Calu3 (cell line): ENCODE measurements around the gene DMD. TPM values are rescaled to one million over a fixed set of nuclear protein-coding genes. Genes with fewer than 3 reads are reported as not detected.

Experiments used
- BruUV-seq: library from RNA; stranded (reverse); fragments of 400-500 nt; replicated peaks from 2 replicates; lab custom pipeline; 2021; lab: Mats Ljungman, UMichigan
- CTCF ChIA-PET: fragments of 300-600 bp; sonication (Branson Sonifier 250); formaldehyde crosslinking; loops from one replicate; lab custom pipeline; 2022; ENCODE audit warnings: antibody characterized with exemption; lab: Charles Lee
- DNase-seq: peaks from one replicate; pipeline ENCODE4 v3.0.0; 2022
- H3K27ac Mint-ChIP-seq: one replicate; pipeline ENCODE4 v1.8.0; 2022; ENCODE audit warnings: mixed read lengths; ENCODE audit not compliant: unreplicated experiment
- H3K27me3 Mint-ChIP-seq: one replicate; pipeline ENCODE4 v1.8.0; 2022; ENCODE audit warnings: mixed read lengths; ENCODE audit not compliant: unreplicated experiment
- H3K36me3 Mint-ChIP-seq: one replicate; pipeline ENCODE4 v1.8.0; 2022; ENCODE audit warnings: mild to moderate bottlenecking, moderate library complexity, mixed read lengths; ENCODE audit not compliant: insufficient read depth, unreplicated experiment
- H3K4me1 Mint-ChIP-seq: one replicate; pipeline ENCODE4 v1.8.0; 2022; ENCODE audit warnings: mild to moderate bottlenecking, low read depth, mixed read lengths; ENCODE audit not compliant: unreplicated experiment
- H3K4me3 Mint-ChIP-seq: one replicate; pipeline ENCODE4 v1.8.0; 2022; ENCODE audit warnings: mild to moderate bottlenecking, low read depth, moderate library complexity, mixed read lengths; ENCODE audit not compliant: unreplicated experiment
- H3K9me3 Mint-ChIP-seq: one replicate; pipeline ENCODE4 v1.8.0; 2022; ENCODE audit warnings: low read depth, mixed read lengths; ENCODE audit not compliant: unreplicated experiment
- intact Hi-C: fragments of 100-400 bp; cut with micrococcal nuclease; formaldehyde crosslinking; loops from one replicate; pipeline ENCODE4 v1.10.0; 2022; ENCODE audit not compliant: unreplicated experiment
- total RNA-seq: library from RNA; stranded (reverse); gene quantifications from 2 replicates; pipeline ENCODE4 v1.2.3, GENCODE V29; 2022
- TF ChIP-seq, protein P1 (sequence below): fragments of 200-600 bp; IDR thresholded peaks from one replicate; pipeline ENCODE4 v1.8.0; 2022; ENCODE audit warnings: antibody characterized with exemption; ENCODE audit not compliant: unreplicated experiment

Gene DMD
- total RNA-seq, 1 experiment from 2014 or later = 11.6 TPM

- Mint-ChIP-seq H3K27ac (no peak overlapping the region), H3K4me1 (no peaks in the 10 kb centered on the region)
- CTCF ChIA-PET = no interaction called here
Measured at GRCh38 chrX:31981546-31982062, 1229.7 kb downstream of the DMD start.

DNA sequence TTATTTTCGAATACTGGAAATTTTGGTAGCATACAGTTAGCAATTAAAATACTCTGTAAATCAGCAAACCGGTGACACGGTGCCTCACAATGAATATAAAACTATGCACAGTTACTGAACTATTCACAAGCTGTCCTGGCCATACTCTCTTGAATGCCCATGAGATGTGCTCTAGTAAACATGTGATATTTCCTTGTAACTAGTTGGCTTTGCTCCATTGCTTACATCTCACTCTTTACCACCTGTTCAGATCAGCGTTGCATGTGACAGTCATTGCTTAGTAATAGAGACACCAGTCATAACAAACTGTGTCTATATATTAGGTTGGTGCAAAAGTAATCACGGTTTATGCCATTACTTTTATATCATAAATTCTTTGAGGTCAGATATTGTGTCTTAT lies 1241.6 kb downstream of the DMD start:
- Mint-ChIP-seq H3K27ac (no peak overlapping the region), H3K4me1 (no peaks in the 10 kb centered on the region), H3K27me3 (no peaks in the 10 kb centered on the region), H3K36me3 (no peaks in the 10 kb centered on the region), H3K4me3 (no peak overlapping the region), H3K9me3 (no peaks in the 10 kb centered on the region)
- no peak for DNase-seq
- TF ChIP-seq, protein P1, sequence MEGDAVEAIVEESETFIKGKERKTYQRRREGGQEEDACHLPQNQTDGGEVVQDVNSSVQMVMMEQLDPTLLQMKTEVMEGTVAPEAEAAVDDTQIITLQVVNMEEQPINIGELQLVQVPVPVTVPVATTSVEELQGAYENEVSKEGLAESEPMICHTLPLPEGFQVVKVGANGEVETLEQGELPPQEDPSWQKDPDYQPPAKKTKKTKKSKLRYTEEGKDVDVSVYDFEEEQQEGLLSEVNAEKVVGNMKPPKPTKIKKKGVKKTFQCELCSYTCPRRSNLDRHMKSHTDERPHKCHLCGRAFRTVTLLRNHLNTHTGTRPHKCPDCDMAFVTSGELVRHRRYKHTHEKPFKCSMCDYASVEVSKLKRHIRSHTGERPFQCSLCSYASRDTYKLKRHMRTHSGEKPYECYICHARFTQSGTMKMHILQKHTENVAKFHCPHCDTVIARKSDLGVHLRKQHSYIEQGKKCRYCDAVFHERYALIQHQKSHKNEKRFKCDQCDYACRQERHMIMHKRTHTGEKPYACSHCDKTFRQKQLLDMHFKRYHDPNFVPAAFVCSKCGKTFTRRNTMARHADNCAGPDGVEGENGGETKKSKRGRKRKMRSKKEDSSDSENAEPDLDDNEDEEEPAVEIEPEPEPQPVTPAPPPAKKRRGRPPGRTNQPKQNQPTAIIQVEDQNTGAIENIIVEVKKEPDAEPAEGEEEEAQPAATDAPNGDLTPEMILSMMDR = no peak
- no TSS peak for BruUV-seq
- CTCF ChIA-PET = no interaction called here
- intact Hi-C loops = no loop called here

More at GRCh38 chrX:31981546-31982062, 1229.7 kb downstream of the DMD start:
- TF ChIP-seq, protein P1 = no peak
- Mint-ChIP-seq H3K27me3 (no peaks in the 10 kb centered on the region), H3K9me3 (no peaks in the 10 kb centered on the region), H3K4me3 (no peak overlapping the region), H3K36me3 (no peaks in the 10 kb centered on the region)
- intact Hi-C loops = no loop called here
- no TSS peak for BruUV-seq
- no peak for DNase-seq

- no peaks in the 10 kb centered on the region for H3K4me1 Mint-ChIP-seq
- no peaks in the 10 kb centered on the region for H3K36me3 Mint-ChIP-seq
- no peaks in the 10 kb centered on the region for H3K27me3 Mint-ChIP-seq
- no peaks in the 10 kb centered on the region for H3K9me3 Mint-ChIP-seq
- no TSS peak for BruUV-seq
- H3K27ac Mint-ChIP-seq = no peak overlapping the region
- TF ChIP-seq, protein P1 = no peak
- intact Hi-C loops = no loop called here
- DNase-seq = no peak
- no peak overlapping the region for H3K4me3 Mint-ChIP-seq
- CTCF ChIA-PET = no interaction called here
Measured at GRCh38 chrX:31962256-31962655, 1249.1 kb downstream of the DMD start.

DNA sequence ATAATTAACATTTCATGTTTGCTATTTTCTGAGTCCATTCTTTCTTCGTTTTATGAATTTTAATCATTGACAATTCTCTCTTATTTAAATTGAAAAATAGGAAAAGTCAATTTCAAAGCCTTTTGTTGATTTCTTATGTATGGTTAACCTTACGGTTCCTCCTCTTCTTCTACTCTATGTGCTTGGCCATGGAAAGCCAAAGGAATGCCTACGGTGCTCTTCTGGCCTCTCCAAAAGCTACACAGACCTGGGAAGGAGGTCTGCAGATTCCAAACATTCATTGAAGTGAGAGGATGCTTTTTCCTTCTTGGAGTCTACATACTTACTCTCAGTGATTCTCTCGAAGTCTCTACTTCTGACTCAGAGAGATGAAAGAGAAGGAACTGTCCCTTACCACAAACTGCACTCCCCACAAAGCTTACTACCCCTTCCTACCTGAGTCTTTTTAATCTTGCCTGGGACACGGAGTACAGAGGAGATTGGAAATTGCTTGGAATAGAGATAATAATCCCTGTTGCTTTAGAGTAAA lies 1276.4 kb downstream of the DMD start:
- no peak overlapping the region for H3K27ac Mint-ChIP-seq
- no TSS peak for BruUV-seq
- peaks cover under 1% of the 10 kb centered on the region for H3K9me3 Mint-ChIP-seq
- CTCF ChIA-PET = no interaction called here
- peaks cover 14% of the 10 kb centered on the region for H3K4me1 Mint-ChIP-seq
- intact Hi-C loops = loop anchor here (5.0 kb wide), 1 partner anchor 113 kb away; no protein-coding TSS in a partner anchor
- H3K27me3 Mint-ChIP-seq = no peaks in the 10 kb centered on the region
- no peak overlapping the region for H3K4me3 Mint-ChIP-seq
- TF ChIP-seq, protein P1 = no peak
- no peaks in the 10 kb centered on the region for H3K36me3 Mint-ChIP-seq
- DNase-seq = no peak
